HepG2 (cell line): Measurements from ENCODE around the gene MPI. TPM values are rescaled to one million over a fixed set of nuclear protein-coding genes. Genes with fewer than 3 reads are reported as not detected.

Experiments used
- CC2D1A ChIP-seq: sonication (generic); formaldehyde crosslinking; IDR thresholded peaks from 2 replicates; pipeline ENCODE4 v1.8.1; 2023; ENCODE audit warnings: mild to moderate bottlenecking, missing genetic modification reagents
- DR1 ChIP-seq: sonication (generic); formaldehyde crosslinking; IDR thresholded peaks from 2 replicates; pipeline ENCODE4 v1.8.0; 2021; ENCODE audit warnings: mild to moderate bottlenecking, missing genetic modification reagents, inconsistent platforms
- FOXP4 ChIP-seq: sonication (generic); formaldehyde crosslinking; IDR thresholded peaks from 2 replicates; pipeline ENCODE4 v1.4.0; 2020; ENCODE audit warnings: missing genetic modification reagents
- HHEX ChIP-seq: IDR thresholded peaks from 2 replicates; pipeline ENCODE4 v1.6.1; 2016; ENCODE audit warnings: control low read depth
- MBNL3 ChIP-seq: fragments of 250-450 bp; sonication (Bioruptor Pico); conservative IDR thresholded peaks from 2 replicates; pipeline ENCODE4 v1.8.0; 2022; ENCODE audit warnings: mild to moderate bottlenecking, inconsistent platforms
- MTF2 ChIP-seq: sonication (generic); formaldehyde crosslinking; IDR thresholded peaks from 2 replicates; pipeline ENCODE4 v1.5.0; 2020; ENCODE audit warnings: missing genetic modification reagents, borderline replicate concordance
- NAIF1 ChIP-seq: sonication (generic); formaldehyde crosslinking; IDR thresholded peaks from 2 replicates; pipeline ENCODE4 v1.5.0; 2020; ENCODE audit warnings: mild to moderate bottlenecking, missing genetic modification reagents, borderline replicate concordance
- NCOA2 ChIP-seq: sonication (generic); formaldehyde crosslinking; IDR thresholded peaks from 2 replicates; pipeline ENCODE4 v1.8.0; 2022; ENCODE audit warnings: inconsistent platforms
- PPARG ChIP-seq: conservative IDR thresholded peaks from 2 replicates; pipeline ENCODE4 v1.6.1; 2016; ENCODE audit warnings: missing biosample characterization, missing genetic modification reagents
- RBM39 ChIP-seq: fragments of 200-400 bp; formaldehyde crosslinking; IDR thresholded peaks from one replicate; pipeline ENCODE4 v1.6.1; 2018; ENCODE audit warnings: antibody characterized with exemption, mild to moderate bottlenecking, low read depth, low read length; ENCODE audit not compliant: poor library complexity, severe bottlenecking
- SCMH1 ChIP-seq: sonication (generic); formaldehyde crosslinking; IDR thresholded peaks from 2 replicates; pipeline ENCODE4 v1.9.0; 2021; ENCODE audit warnings: missing genetic modification reagents, mild to moderate bottlenecking, borderline replicate concordance
- THAP11 ChIP-seq: IDR thresholded peaks from 2 replicates; pipeline ENCODE4 v1.6.1; 2016; ENCODE audit warnings: missing biosample characterization, missing genetic modification reagents
- ZBED4 ChIP-seq: sonication (generic); formaldehyde crosslinking; IDR thresholded peaks from 2 replicates; pipeline ENCODE4 v1.4.0; 2020; ENCODE audit warnings: missing genetic modification reagents, borderline replicate concordance
- ZFP41 ChIP-seq: sonication (generic); formaldehyde crosslinking; IDR thresholded peaks from 2 replicates; pipeline ENCODE4 v1.4.0; 2020; ENCODE audit warnings: mild to moderate bottlenecking, missing genetic modification reagents, borderline replicate concordance
- ZMAT5 ChIP-seq: sonication (generic); formaldehyde crosslinking; IDR thresholded peaks from 2 replicates; pipeline ENCODE4 v1.5.0; 2020; ENCODE audit warnings: mild to moderate bottlenecking, low read depth, missing genetic modification reagents, borderline replicate concordance
- ZNF10 ChIP-seq: sonication (generic); formaldehyde crosslinking; IDR thresholded peaks from 2 replicates; pipeline ENCODE4 v1.4.0; 2020; ENCODE audit warnings: mild to moderate bottlenecking, low read depth, missing genetic modification reagents, borderline replicate concordance
- ZNF124 ChIP-seq: sonication (generic); formaldehyde crosslinking; IDR thresholded peaks from 2 replicates; pipeline ENCODE4 v1.4.0; 2020; ENCODE audit warnings: missing genetic modification reagents
- ZNF264 ChIP-seq: sonication (generic); formaldehyde crosslinking; IDR thresholded peaks from 2 replicates; pipeline ENCODE4 v1.4.0; 2020; ENCODE audit warnings: missing genetic modification reagents
- ZNF430 ChIP-seq: sonication (generic); formaldehyde crosslinking; IDR thresholded peaks from 2 replicates; pipeline ENCODE4 v1.9.0; 2021; ENCODE audit warnings: mild to moderate bottlenecking, missing genetic modification reagents
- ZNF710 ChIP-seq: sonication (generic); formaldehyde crosslinking; IDR thresholded peaks from 2 replicates; pipeline ENCODE4 v1.5.0; 2020; ENCODE audit warnings: mild to moderate bottlenecking, missing genetic modification reagents, borderline replicate concordance
- ZNF777 ChIP-seq: sonication (generic); formaldehyde crosslinking; IDR thresholded peaks from 2 replicates; pipeline ENCODE4 v1.4.0; 2020; ENCODE audit warnings: missing genetic modification reagents
- polyA plus RNA-seq, 8 experiments: library from polyadenylated mRNA; depleted of rRNA in 3 of 8; stranded (reverse) in 7 of 8; unstranded in 1 of 8; fragments of >200 nt; fragmentation: Illumina TruSeq in 4 of 8; extraction: Trizol in 4 of 8; gene quantifications; 2 replicates each; pipeline versions ENCODE4 v1.2.1 to v1.2.3, GENCODE V29; 2011 to 2016; ENCODE audit warnings: low read depth in 4 of 8, missing spikeins in 1 of 8, mixed read lengths in 1 of 8; ENCODE audit not compliant: insufficient read depth in 1 of 8
- total RNA-seq, 5 experiments: library from RNA; depleted of rRNA; stranded (reverse); fragments of >200 nt; fragmentation: Illumina TruSeq; extraction: Trizol; gene quantifications; 2 replicates each; pipeline ENCODE4 v1.2.3, GENCODE V29; 2016; ENCODE audit warnings: low read depth in 1 of 5

Gene MPI
- total and polyA plus RNA-seq, 2 of the 13 experiments (the other 11 are each of a cell fraction or from before 2014, with no cell fraction given), result 36.9 to 63.5 TPM

- TF ChIP-seq ZNF430 (CRISPR knock-in tag) (no peak; the same call in 1 of the 2 replicates), RBM39 (peak; percentile 87), ZNF124 (0 out of 2 replicates have a peak, but pooled peaks have one; percentile 44), HHEX (CRISPR knock-in tag) (no peak), FOXP4 (CRISPR knock-in tag) (0 out of 2 replicates have a peak, but pooled peaks have one; percentile 12), NCOA2 (CRISPR knock-in tag) (peak; percentile 53), MTF2 (CRISPR knock-in tag) (0 out of 2 replicates have a peak, but pooled peaks have one; percentile 62), ZMAT5 (CRISPR knock-in tag) (no peak), ZNF10 (CRISPR knock-in tag) (no peak), ZFP41 (no peak), ZNF710 (CRISPR knock-in tag) (peak; percentile 89; the same call in 1 of the 2 replicates), DR1 (peak; percentile 74; the same call in 1 of the 2 replicates), THAP11 (CRISPR knock-in tag) (peak; percentile 100), MBNL3 (CRISPR knock-in tag) (no peak), SCMH1 (CRISPR knock-in tag) (no peak), ZBED4 (CRISPR knock-in tag) (0 out of 2 replicates have a peak, but pooled peaks have one; percentile 66), NAIF1 (CRISPR knock-in tag) (no peak), ZNF777 (peak; percentile 83), ZNF264 (0 out of 2 replicates have a peak, but pooled peaks have one; percentile 63), PPARG (peak; percentile 42; the same call in 1 of the 2 replicates), CC2D1A (no peak)
Observed at GRCh38 chr15:74889883-74890664, at the start of gene MPI (continued).
